HCT116 (cell line): ENCODE results near the gene POLR3G. TPM values are rescaled to one million over a fixed set of nuclear protein-coding genes. Genes with fewer than 3 reads are reported as not detected.

ENCODE experiments used
- ATAC-seq: fragments of 200-7000 bp; cut with Tn5 transposase; 2 replicates; pipeline ENCODE4 v1.9.1; 2020; ENCODE audit warnings: mild to moderate bottlenecking, moderate library complexity
- BruUV-seq: library from RNA; stranded (reverse); fragments of 400-500 nt; replicated peaks from 2 replicates; lab custom pipeline; 2021; lab: Mats Ljungman, UMichigan
- CTCF ChIA-PET: fragments of 300-600 bp; sonication (Branson Sonifier 250); formaldehyde crosslinking; loops from one replicate; lab custom pipeline; 2021; ENCODE audit warnings: antibody characterized with exemption; lab: Charles Lee
- POLR2A ChIA-PET: fragments of 300-600, 350-600 bp; sonication (Branson Sonifier 250); formaldehyde crosslinking; loops from one replicate; lab custom pipeline; 2021; ENCODE audit warnings: antibody characterized with exemption; lab: Charles Lee
- RAD21 ChIA-PET, 2 experiments: fragments of 300-600 bp; sonication (Branson Sonifier 250); formaldehyde crosslinking; loops; one replicate each; lab custom pipeline; 2023; ENCODE audit warnings: low total read pairs in 2 of 2; ENCODE audit not compliant: uncharacterized antibody in 2 of 2, unreplicated experiment in 2 of 2, low non-redundant PET in 1 of 2; lab: Charles Lee
- DNase-seq: peaks from one replicate; pipeline ENCODE4 v3.0.0-alpha.2; 2010; ENCODE audit warnings: low read depth, low spot score
- H2AFZ ChIP-seq: fragments of 200-600 bp; shearing (Covaris generic), sonication (generic); 2 replicates; pipeline ENCODE4 v1.6.1; 2017; ENCODE audit warnings: low read depth, mixed run types, mixed read lengths, antibody characterized with exemption, low read length; ENCODE audit not compliant: poor library complexity, severe bottlenecking
- H3K27ac ChIP-seq: 2 replicates; pipeline ENCODE4 v1.5.1; 2012; ENCODE audit warnings: low read depth, low read length
- H3K27me3 ChIP-seq: fragments of 200-600 bp; sonication (generic); 2 replicates; pipeline ENCODE4 v1.6.1; 2016; ENCODE audit warnings: mixed run types, low read length, mixed read lengths; ENCODE audit not compliant: insufficient read depth
- H3K36me3 ChIP-seq, 2 experiments: fragments of 200-500 bp in 1 of 2; fragments of 200-600 bp in 1 of 2; sonication (Bioruptor generic) in 1 of 2; sonication (generic) in 1 of 2; 2 replicates each; pipeline versions ENCODE4 v1.5.1 to v1.6.1; 2014 to 2016; ENCODE audit warnings: low read length in 2 of 2, inconsistent platforms in 1 of 2, mixed read lengths in 1 of 2, mixed run types in 1 of 2; ENCODE audit not compliant: insufficient read depth in 2 of 2, control insufficient read depth in 1 of 2
- H3K4me1 ChIP-seq, 2 experiments: fragments of 200-600 bp in 1 of 2; sonication (generic) in 1 of 2; 2 replicates each; pipeline versions ENCODE4 v1.5.1 to v1.6.1; 2012 to 2017; ENCODE audit warnings: low read length in 2 of 2, inconsistent platforms in 1 of 2, mild to moderate bottlenecking in 1 of 2, mixed read lengths in 1 of 2, mixed run types in 1 of 2, moderate library complexity in 1 of 2; ENCODE audit not compliant: insufficient read depth in 2 of 2, control insufficient read depth in 1 of 2
- H3K4me2 ChIP-seq: fragments of 200-600 bp; sonication (generic); 2 replicates; pipeline ENCODE4 v1.6.1; 2017; ENCODE audit warnings: mixed run types, low read length, mixed read lengths
- H3K4me3 ChIP-seq, 2 experiments: fragments of 200-600 bp in 1 of 2; sonication (generic) in 1 of 2; replicated peaks in 1 of 2; 2 replicates each; pipeline ENCODE4 v1.5.1; 2011 to 2016; ENCODE audit warnings: low read length in 2 of 2, control low read depth in 1 of 2, low read depth in 1 of 2, mild to moderate bottlenecking in 1 of 2, mixed read lengths in 1 of 2, mixed run types in 1 of 2
- H3K79me2 ChIP-seq: fragments of 200-600 bp; sonication (generic); 2 replicates; pipeline ENCODE4 v1.6.1; 2017; ENCODE audit warnings: mild to moderate bottlenecking, mixed run types, low read length, moderate library complexity, mixed read lengths; ENCODE audit not compliant: insufficient read depth
- H3K9ac ChIP-seq: fragments of 200-600 bp; sonication (generic); 2 replicates; pipeline ENCODE4 v1.6.1; 2016; ENCODE audit warnings: low read length, mixed read lengths
- H3K9me2 ChIP-seq: fragments of 200-600 bp; sonication (generic), shearing (Covaris generic); 2 replicates; pipeline ENCODE4 v1.6.1; 2017; ENCODE audit warnings: mixed run types, mild to moderate bottlenecking, moderate library complexity; ENCODE audit not compliant: insufficient read depth
- H3K9me3 ChIP-seq, 2 experiments: fragments of 200-500 bp in 1 of 2; fragments of 200-600 bp in 1 of 2; sonication (Bioruptor generic) in 1 of 2; sonication (generic) in 1 of 2; 2 replicates each; pipeline ENCODE4 v1.6.1; 2014 to 2017; ENCODE audit warnings: low read length in 2 of 2, mixed read lengths in 2 of 2, inconsistent platforms in 1 of 2, low read depth in 1 of 2, mild to moderate bottlenecking in 1 of 2, mixed run types in 1 of 2, moderate library complexity in 1 of 2; ENCODE audit not compliant: control insufficient read depth in 1 of 2, insufficient read depth in 1 of 2
- H4K20me1 ChIP-seq: fragments of 200-600 bp; sonication (generic), shearing (Covaris generic); 2 replicates; pipeline ENCODE4 v1.6.1; 2017; ENCODE audit warnings: mixed run types, mild to moderate bottlenecking, moderate library complexity; ENCODE audit not compliant: insufficient read depth
- CBX3 ChIP-seq: IDR thresholded peaks from 2 replicates; pipeline ENCODE4 v1.6.1; 2012; ENCODE audit warnings: low read depth
- ELF1 ChIP-seq: IDR thresholded peaks from 2 replicates; pipeline ENCODE4 v1.6.1; 2012; ENCODE audit warnings: low read depth, borderline replicate concordance
- EZH2 ChIP-seq: fragments of 200-600 bp; sonication (generic); IDR thresholded peaks from 2 replicates; pipeline ENCODE4 v1.6.1; 2017; ENCODE audit warnings: antibody characterized with exemption, mixed run types
- JUND ChIP-seq: IDR thresholded peaks from 2 replicates; pipeline ENCODE4 v1.6.1; 2012
- POLR2A ChIP-seq: IDR thresholded peaks from 2 replicates; pipeline ENCODE4 v1.7.0; 2011; ENCODE audit warnings: borderline replicate concordance; ENCODE audit not compliant: insufficient read depth, insufficient read length; ENCODE audit errors: extremely low read depth
- RAD21 ChIP-seq: IDR thresholded peaks from 2 replicates; pipeline ENCODE4 v1.6.1; 2012; ENCODE audit warnings: low read depth, mild to moderate bottlenecking
- SIN3A ChIP-seq: IDR thresholded peaks from 2 replicates; pipeline ENCODE4 v1.6.1; 2012; ENCODE audit warnings: low read depth
- SP1 ChIP-seq: IDR thresholded peaks from 2 replicates; pipeline ENCODE4 v1.6.1; 2012; ENCODE audit warnings: low read depth
- SRF ChIP-seq: IDR thresholded peaks from 2 replicates; pipeline ENCODE4 v1.6.1; 2012; ENCODE audit warnings: low read depth
- YY1 ChIP-seq: IDR thresholded peaks from 2 replicates; pipeline ENCODE4 v1.6.1; 2011; ENCODE audit warnings: low read length, low read depth, moderate library complexity, mild to moderate bottlenecking; ENCODE audit not compliant: insufficient replicate concordance; ENCODE audit errors: extremely low read depth
- ZFX ChIP-seq: fragments of 450-650 bp; IDR thresholded peaks from 2 replicates; pipeline ENCODE4 v1.6.1; 2017
- intact Hi-C: fragments of 100-400 bp; cut with micrococcal nuclease; formaldehyde crosslinking; loops from 2 replicates; pipeline ENCODE4 v1.10.0; 2022
- total RNA-seq: library from RNA; stranded (reverse); gene quantifications from one replicate; pipeline ENCODE4 v1.2.1, GENCODE V29; 2021; ENCODE audit not compliant: unreplicated experiment
- TF ChIP-seq, protein P1 (sequence below): IDR thresholded peaks from 2 replicates; pipeline ENCODE4 v1.6.1; 2012
- TF ChIP-seq, protein P2 (sequence below): IDR thresholded peaks from 2 replicates; pipeline ENCODE4 v1.6.1; 2012; ENCODE audit warnings: low read depth
- TF ChIP-seq, protein P3 (sequence below): IDR thresholded peaks from 2 replicates; pipeline ENCODE4 v1.6.1; 2011; ENCODE audit warnings: mild to moderate bottlenecking, low read length, moderate library complexity; ENCODE audit not compliant: insufficient replicate concordance; ENCODE audit errors: extremely low read depth
- TF ChIP-seq, protein P4 (sequence below): IDR thresholded peaks from 2 replicates; pipeline ENCODE4 v1.6.1; 2012

POLR3G gene
- total RNA-seq, 1 experiment from 2014 or later = 44.8 TPM

DNA sequence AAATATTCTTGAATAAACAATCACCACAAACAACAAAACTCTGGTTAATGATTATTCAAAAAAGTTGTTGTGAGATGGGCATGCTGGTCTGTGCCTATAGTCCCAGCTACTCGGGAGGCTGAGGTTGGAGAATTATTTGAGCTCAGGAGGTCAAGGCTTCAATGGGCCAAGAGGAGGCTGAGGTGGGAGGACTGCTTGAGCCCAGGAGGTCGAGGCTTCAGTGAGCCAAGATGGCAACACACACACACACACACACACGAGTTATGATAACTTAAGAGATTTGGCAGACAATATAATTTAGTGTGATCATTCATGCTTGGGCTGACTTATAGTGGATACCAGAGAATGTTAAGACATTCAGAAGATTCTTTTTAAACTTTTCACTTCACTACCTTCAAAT, 39.9 kb downstream of the POLR3G start:
- H3K27ac ChIP-seq = no peak overlapping the region
- DNase-seq = no peak
- no peak overlapping the region for H3K9ac ChIP-seq
- H3K9me3 ChIP-seq = no peaks in the 10 kb centered on the region
- no peaks in the 10 kb centered on the region; the same call in none of the 2 replicates for H4K20me1 ChIP-seq
- no TSS peak for BruUV-seq
- no peaks in the 10 kb centered on the region; the same call in 1 of the 2 replicates for H3K79me2 ChIP-seq
- H3K4me2 ChIP-seq = no peak overlapping the region
- no peak for TF ChIP-seq JUND
- TF ChIP-seq, protein P1, sequence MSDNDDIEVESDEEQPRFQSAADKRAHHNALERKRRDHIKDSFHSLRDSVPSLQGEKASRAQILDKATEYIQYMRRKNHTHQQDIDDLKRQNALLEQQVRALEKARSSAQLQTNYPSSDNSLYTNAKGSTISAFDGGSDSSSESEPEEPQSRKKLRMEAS = no peak
- TF ChIP-seq SRF = no peak
- no peak for TF ChIP-seq SIN3A
- TF ChIP-seq, protein P2, sequence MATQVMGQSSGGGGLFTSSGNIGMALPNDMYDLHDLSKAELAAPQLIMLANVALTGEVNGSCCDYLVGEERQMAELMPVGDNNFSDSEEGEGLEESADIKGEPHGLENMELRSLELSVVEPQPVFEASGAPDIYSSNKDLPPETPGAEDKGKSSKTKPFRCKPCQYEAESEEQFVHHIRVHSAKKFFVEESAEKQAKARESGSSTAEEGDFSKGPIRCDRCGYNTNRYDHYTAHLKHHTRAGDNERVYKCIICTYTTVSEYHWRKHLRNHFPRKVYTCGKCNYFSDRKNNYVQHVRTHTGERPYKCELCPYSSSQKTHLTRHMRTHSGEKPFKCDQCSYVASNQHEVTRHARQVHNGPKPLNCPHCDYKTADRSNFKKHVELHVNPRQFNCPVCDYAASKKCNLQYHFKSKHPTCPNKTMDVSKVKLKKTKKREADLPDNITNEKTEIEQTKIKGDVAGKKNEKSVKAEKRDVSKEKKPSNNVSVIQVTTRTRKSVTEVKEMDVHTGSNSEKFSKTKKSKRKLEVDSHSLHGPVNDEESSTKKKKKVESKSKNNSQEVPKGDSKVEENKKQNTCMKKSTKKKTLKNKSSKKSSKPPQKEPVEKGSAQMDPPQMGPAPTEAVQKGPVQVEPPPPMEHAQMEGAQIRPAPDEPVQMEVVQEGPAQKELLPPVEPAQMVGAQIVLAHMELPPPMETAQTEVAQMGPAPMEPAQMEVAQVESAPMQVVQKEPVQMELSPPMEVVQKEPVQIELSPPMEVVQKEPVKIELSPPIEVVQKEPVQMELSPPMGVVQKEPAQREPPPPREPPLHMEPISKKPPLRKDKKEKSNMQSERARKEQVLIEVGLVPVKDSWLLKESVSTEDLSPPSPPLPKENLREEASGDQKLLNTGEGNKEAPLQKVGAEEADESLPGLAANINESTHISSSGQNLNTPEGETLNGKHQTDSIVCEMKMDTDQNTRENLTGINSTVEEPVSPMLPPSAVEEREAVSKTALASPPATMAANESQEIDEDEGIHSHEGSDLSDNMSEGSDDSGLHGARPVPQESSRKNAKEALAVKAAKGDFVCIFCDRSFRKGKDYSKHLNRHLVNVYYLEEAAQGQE = no peak
- TF ChIP-seq SP1 = no peak
- TF ChIP-seq, protein P3, sequence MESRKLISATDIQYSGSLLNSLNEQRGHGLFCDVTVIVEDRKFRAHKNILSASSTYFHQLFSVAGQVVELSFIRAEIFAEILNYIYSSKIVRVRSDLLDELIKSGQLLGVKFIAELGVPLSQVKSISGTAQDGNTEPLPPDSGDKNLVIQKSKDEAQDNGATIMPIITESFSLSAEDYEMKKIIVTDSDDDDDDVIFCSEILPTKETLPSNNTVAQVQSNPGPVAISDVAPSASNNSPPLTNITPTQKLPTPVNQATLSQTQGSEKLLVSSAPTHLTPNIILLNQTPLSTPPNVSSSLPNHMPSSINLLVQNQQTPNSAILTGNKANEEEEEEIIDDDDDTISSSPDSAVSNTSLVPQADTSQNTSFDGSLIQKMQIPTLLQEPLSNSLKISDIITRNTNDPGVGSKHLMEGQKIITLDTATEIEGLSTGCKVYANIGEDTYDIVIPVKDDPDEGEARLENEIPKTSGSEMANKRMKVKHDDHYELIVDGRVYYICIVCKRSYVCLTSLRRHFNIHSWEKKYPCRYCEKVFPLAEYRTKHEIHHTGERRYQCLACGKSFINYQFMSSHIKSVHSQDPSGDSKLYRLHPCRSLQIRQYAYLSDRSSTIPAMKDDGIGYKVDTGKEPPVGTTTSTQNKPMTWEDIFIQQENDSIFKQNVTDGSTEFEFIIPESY = no peak
- TF ChIP-seq EZH2 = no peak
- TF ChIP-seq ZFX = no peak
- no peak for TF ChIP-seq RAD21
- TF ChIP-seq POLR2A = no peak
- TF ChIP-seq CBX3 = no peak
- TF ChIP-seq YY1 = no peak
- no peak for TF ChIP-seq ELF1
- TF ChIP-seq, protein P4, sequence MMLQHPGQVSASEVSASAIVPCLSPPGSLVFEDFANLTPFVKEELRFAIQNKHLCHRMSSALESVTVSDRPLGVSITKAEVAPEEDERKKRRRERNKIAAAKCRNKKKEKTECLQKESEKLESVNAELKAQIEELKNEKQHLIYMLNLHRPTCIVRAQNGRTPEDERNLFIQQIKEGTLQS = no peak
- TF ChIP-seq, all 23 proteins: peak for 0
- no peaks in the 10 kb centered on the region for H3K9me2 ChIP-seq
- no peaks in the 10 kb centered on the region for H3K27me3 ChIP-seq
- CTCF ChIA-PET = no interaction called here
- no peak overlapping the region for H3K4me3 ChIP-seq
- intact Hi-C loops = no loop called here
- POLR2A ChIA-PET = no interaction called here
- ATAC-seq = no peak
- RAD21 ChIA-PET = no interaction called here
- no peak overlapping the region for H2AFZ ChIP-seq
- peaks cover 0 to 6% of the 10 kb centered on the region in 2 experiments; a peak in 1 of 4 replicates for H3K4me1 ChIP-seq
- peaks cover 0 to 2% of the 10 kb centered on the region in 2 experiments; a peak in 1 of 4 replicates for H3K36me3 ChIP-seq
